Common myeloid progenitor, CD34-positive (primary cell): Measurements from ENCODE around the gene WDR44.
"Not testable (repeated sequence)": the region's sequence is repeated elsewhere in the genome, so short reads cannot be mapped to it uniquely, and the experiment has no call there.

Experiments used
- CTCF ChIA-PET: fragments of 350-600 bp; sonication (Branson Sonifier 250); formaldehyde crosslinking; loops from one replicate; lab custom pipeline; 2021; ENCODE audit warnings: antibody characterized with exemption; lab: Charles Lee
- POLR2A ChIA-PET: fragments of 350-600 bp; sonication (Branson Sonifier 250); formaldehyde crosslinking; loops from one replicate; lab custom pipeline; 2021; ENCODE audit warnings: antibody characterized with exemption; lab: Charles Lee
- DNase-seq, 3 donors: peaks; one replicate each; pipeline versions ENCODE4 v3.0.0 to v3.0.0-alpha.2; 2013
- H3K27ac ChIP-seq, 2 experiments: 1 replicate in 1 of 2; 2 replicates in 1 of 2; pipeline ENCODE4 v1.7.0; 2013; ENCODE audit warnings: inconsistent platforms in 2 of 2, low read length in 2 of 2, mild to moderate bottlenecking in 2 of 2, low read depth in 1 of 2, moderate library complexity in 1 of 2; ENCODE audit not compliant: severe bottlenecking in 2 of 2, insufficient read depth in 1 of 2, poor library complexity in 1 of 2
- H3K27me3 ChIP-seq, 5 experiments: replicated peaks in 2 of 5; 1 replicate in 3 of 5; 2 replicates in 2 of 5; pipeline versions ENCODE4 v1.6.1 to v1.7.0; 2013; ENCODE audit warnings: low read length in 4 of 5, mild to moderate bottlenecking in 2 of 5, moderate library complexity in 2 of 5, inconsistent platforms in 1 of 5; ENCODE audit not compliant: insufficient read depth in 5 of 5, control insufficient read depth in 4 of 5
- H3K36me3 ChIP-seq, 4 experiments: 1 replicate in 2 of 4; 2 replicates in 2 of 4; pipeline versions ENCODE4 v1.6.1 to v1.7.0; 2013; ENCODE audit warnings: low read length in 3 of 4, control low read depth in 1 of 4, mild to moderate bottlenecking in 1 of 4; ENCODE audit not compliant: control insufficient read depth in 4 of 4, insufficient read depth in 4 of 4
- H3K4me1 ChIP-seq, 4 experiments: 1 replicate in 3 of 4; 2 replicates in 1 of 4; pipeline versions ENCODE4 v1.6.1 to v1.7.1; 2013; ENCODE audit warnings: low read length in 3 of 4, mild to moderate bottlenecking in 3 of 4, control low read depth in 1 of 4, inconsistent platforms in 1 of 4, moderate library complexity in 1 of 4; ENCODE audit not compliant: control insufficient read depth in 4 of 4, insufficient read depth in 4 of 4; ENCODE audit errors: control extremely low read depth in 1 of 4
- H3K4me3 ChIP-seq, 7 experiments: 1 replicate in 4 of 7; 2 replicates in 3 of 7; pipeline versions ENCODE4 v1.5.1 to v1.7.0; 2013; ENCODE audit warnings: mild to moderate bottlenecking in 7 of 7, low read length in 6 of 7, moderate library complexity in 6 of 7, inconsistent platforms in 2 of 7, low read depth in 2 of 7, control low read depth in 1 of 7; ENCODE audit not compliant: insufficient read depth in 4 of 7, control insufficient read depth in 1 of 7; ENCODE audit errors: extremely low read depth in 1 of 7
- H3K9me3 ChIP-seq, 5 experiments: 1 replicate in 4 of 5; 2 replicates in 1 of 5; pipeline versions ENCODE4 v1.6.1 to v1.7.1; 2013; ENCODE audit warnings: low read length in 4 of 5, mild to moderate bottlenecking in 2 of 5, inconsistent platforms in 1 of 5, low read depth in 1 of 5, moderate library complexity in 1 of 5; ENCODE audit not compliant: control insufficient read depth in 4 of 5, insufficient read depth in 2 of 5; ENCODE audit errors: control extremely low read depth in 1 of 5
- WGBS: methylation state at CpG from one replicate; pipeline ENCODE4 v1.1.5; 2013; ENCODE audit not compliant: insufficient coverage; 5-methylcytosine and 5-hydroxymethylcytosine counted together

WDR44 gene

GRCh38 chrX:118468122-118468521 lies 122.2 kb downstream of the WDR44 start:
- CTCF ChIA-PET: no interaction called here
- Histone ChIP-seq H3K27ac (no peak overlapping the region), H3K27me3 (no peaks in the 10 kb centered on the region), H3K4me3 (no peak overlapping the region), H3K4me1 (peaks cover 0 to 11% (median 4%) of the 10 kb centered on the region in 4 experiments), H3K9me3 (peaks cover 0 to 4% (median 3%) of the 10 kb centered on the region in 5 experiments), H3K36me3 (no peaks in the 10 kb centered on the region)
- 80% methylated on average over 3 of the region's 7 CpGs for WGBS
- POLR2A ChIA-PET: no interaction called here
- DNase-seq: peak in 2 of 3 donors; percentile 37 to 43

GRCh38 chrX:118470721-118471347 lies 124.9 kb downstream of the WDR44 start:
- 89% methylated on average over 5 of the region's 5 CpGs for WGBS
- ChIA-PET POLR2A (interaction anchor here (0.7 kb wide), 1 partner anchor 489 kb away, joined by 3 read pairs; no protein-coding TSS in a partner anchor), CTCF (interaction anchor here (0.6 kb wide), 1 partner anchor 130 kb away, joined by 3 read pairs; no protein-coding TSS in a partner anchor)
- H3K9me3 ChIP-seq, H3K4me1 ChIP-seq, DNase-seq, H3K27me3 ChIP-seq, H3K4me3 ChIP-seq, H3K27ac ChIP-seq, H3K36me3 ChIP-seq: not testable (repeated sequence)

DNA sequence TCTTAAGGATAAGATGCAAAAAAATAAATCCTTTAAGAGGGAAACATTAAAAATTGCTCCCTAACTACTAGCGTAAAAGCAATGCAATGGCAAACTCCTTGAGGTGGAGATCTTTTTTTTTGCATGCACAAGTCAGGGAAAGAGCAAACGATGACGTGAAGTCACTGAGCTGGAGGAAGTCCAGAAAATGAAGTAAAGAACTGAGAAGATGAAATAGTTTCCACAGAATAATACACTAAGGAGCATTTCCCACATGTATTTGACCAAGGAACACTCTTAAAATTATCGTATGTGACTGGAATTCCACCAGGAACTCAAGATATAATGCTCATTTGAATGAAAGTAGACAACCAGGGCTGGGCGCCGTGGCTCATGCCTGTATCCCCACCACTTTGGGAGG lies 128.7 kb downstream of the WDR44 start:
- WGBS: 67% methylated on average over 4 of the region's 6 CpGs
- Histone ChIP-seq H3K9me3 (peaks cover 0 to 4% (median 3%) of the 10 kb centered on the region in 5 experiments), H3K4me3 (no peak overlapping the region), H3K4me1 (no peaks in the 10 kb centered on the region), H3K27me3 (no peaks in the 10 kb centered on the region), H3K27ac (no peak overlapping the region), H3K36me3 (no peaks in the 10 kb centered on the region)
- POLR2A ChIA-PET: no interaction called here
- CTCF ChIA-PET: interaction anchor here (0.7 kb wide), 1 partner anchor 15 kb away, joined by 3 read pairs; no protein-coding TSS in a partner anchor
- DNase-seq: no peak

DNA sequence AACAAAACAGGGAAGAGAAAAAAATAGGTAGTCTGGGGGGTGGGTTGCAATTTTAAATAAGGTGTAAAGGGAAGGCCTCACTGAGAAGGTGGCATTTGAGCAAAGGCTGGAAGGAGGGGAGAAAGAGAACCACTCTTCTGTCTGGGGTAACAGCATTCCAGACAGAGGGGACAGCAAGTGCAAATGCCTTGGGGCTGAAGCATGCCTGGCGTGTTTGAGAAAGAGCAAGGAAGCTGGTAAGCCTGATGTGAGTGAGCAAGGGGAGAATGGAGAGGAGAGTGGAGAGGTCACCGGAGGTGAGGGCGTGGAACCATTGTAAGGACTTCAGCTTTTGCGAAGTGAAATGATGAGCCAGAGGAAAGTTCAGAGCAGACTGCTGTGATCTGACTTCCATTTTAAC lies 130.0 kb downstream of the WDR44 start:
- ChIA-PET POLR2A (no interaction called here), CTCF (no interaction called here)
- H3K36me3 ChIP-seq: no peaks in the 10 kb centered on the region
- H3K4me1 ChIP-seq: no peaks in the 10 kb centered on the region
- H3K9me3 ChIP-seq: peaks cover 0 to under 1% (median 0%) of the 10 kb centered on the region in 5 experiments
- H3K27me3 ChIP-seq: no peaks in the 10 kb centered on the region
- no peak overlapping the region for H3K4me3 ChIP-seq
- WGBS: 93% methylated on average over 4 of the region's 4 CpGs
- no peak overlapping the region for H3K27ac ChIP-seq
- no peak for DNase-seq

- no CpG with 5 or more reads among the region's 1 CpG for WGBS
- no peaks in the 10 kb centered on the region for H3K36me3 ChIP-seq
- POLR2A ChIA-PET: no interaction called here
- DNase-seq: no peak
- H3K4me3 ChIP-seq: no peak overlapping the region
- H3K9me3 ChIP-seq: no peaks in the 10 kb centered on the region
- H3K27ac ChIP-seq: no peak overlapping the region
- CTCF ChIA-PET: no interaction called here
- no peaks in the 10 kb centered on the region for H3K27me3 ChIP-seq
- H3K4me1 ChIP-seq: no peaks in the 10 kb centered on the region
Measured at GRCh38 chrX:118480172-118480571, 134.3 kb downstream of the WDR44 start.

GRCh38 chrX:118482384-118482783 lies 136.5 kb downstream of the WDR44 start:
- H3K4me3 ChIP-seq, CTCF ChIA-PET, DNase-seq, H3K4me1 ChIP-seq, POLR2A ChIA-PET, H3K9me3 ChIP-seq, H3K36me3 ChIP-seq, H3K27ac ChIP-seq, H3K27me3 ChIP-seq: not testable (repeated sequence)
- 86% methylated on average over 4 of the region's 4 CpGs for WGBS

- POLR2A ChIA-PET: no interaction called here
- 81% methylated on average over 5 of the region's 9 CpGs for WGBS
- no peak for DNase-seq
Measured at GRCh38 chrX:118484216-118484903, 138.5 kb downstream of the WDR44 start.

More at GRCh38 chrX:118484216-118484903, 138.5 kb downstream of the WDR44 start:
- H3K36me3 ChIP-seq: no peaks in the 10 kb centered on the region
- no peaks in the 10 kb centered on the region for H3K4me1 ChIP-seq
- no peak overlapping the region for H3K4me3 ChIP-seq
- H3K27ac ChIP-seq: no peak overlapping the region
- no peaks in the 10 kb centered on the region for H3K27me3 ChIP-seq
- CTCF ChIA-PET: interaction anchor here (0.7 kb wide), 1 partner anchor 11 kb away, joined by 5 read pairs; no protein-coding TSS in a partner anchor
- no peaks in the 10 kb centered on the region for H3K9me3 ChIP-seq
